HS-27A (cell line): ENCODE measurements around the gene TEX28.
"Not testable (repeated sequence)": the region's sequence is repeated elsewhere in the genome, so short reads cannot be mapped to it uniquely, and the experiment has no call there.

Source experiments
- DNase-seq: peaks from one replicate; pipeline ENCODE4 v3.0.0-alpha.2; 2012; ENCODE audit warnings: low read depth, missing footprints

Gene TEX28

DNA sequence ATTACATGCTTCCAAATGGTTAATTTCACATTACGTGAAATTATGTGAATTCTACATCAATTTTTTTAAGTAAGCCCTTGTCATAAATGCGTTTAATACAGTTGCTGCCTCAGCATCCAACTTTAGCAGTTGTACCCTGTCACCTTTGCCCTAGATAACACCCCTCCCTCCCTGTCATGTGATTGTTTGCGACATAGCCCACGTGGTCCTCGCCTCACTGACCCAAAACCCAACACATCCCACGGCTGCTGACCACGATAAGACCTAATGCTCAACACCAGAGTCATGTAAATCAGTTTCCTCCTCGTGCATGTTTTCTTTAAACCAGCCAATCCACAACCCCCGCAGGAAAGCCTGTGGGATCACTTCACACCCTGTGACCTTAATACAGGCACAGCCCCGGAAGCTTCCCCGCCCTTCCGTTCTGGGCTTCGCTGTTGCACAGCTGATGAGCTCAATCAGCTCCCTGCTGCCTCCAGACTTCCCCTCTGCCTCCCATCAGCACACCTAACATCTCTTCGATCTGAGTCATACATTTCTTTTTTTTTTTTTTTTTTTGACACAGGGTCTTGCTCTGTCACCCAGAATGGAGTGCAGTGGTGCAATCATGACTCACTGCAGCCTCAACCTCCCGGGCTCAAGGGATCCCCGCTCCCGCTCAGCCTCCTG, 47.4 kb downstream of the TEX28 start:
- DNase-seq, result not testable (repeated sequence)

DNA sequence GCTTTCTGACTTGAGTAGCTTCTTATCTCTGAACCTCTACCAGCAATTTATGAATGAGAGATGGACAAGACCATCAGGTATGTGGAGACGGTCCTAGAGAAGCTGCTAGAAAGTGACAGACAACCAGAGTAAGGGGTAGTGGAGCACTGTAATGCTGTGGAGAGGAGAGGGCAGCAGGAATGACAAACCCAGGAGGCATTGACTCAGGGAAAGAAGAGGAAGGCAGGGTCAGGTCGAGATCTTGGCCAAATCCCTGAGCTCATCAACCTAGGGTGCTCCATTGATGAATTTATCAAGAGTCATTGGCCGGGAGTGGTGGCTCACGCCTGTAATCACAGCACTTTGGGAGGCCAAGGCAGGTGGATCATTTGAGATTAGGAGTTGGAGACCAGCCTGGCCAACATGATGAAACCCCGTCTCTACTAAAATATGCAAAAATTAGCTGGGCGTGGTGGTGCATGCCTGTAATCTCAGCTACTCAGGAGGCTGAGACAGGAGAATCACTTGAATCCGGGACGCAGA, 54.9 kb downstream of the TEX28 start:
- not testable (repeated sequence) for DNase-seq

DNA sequence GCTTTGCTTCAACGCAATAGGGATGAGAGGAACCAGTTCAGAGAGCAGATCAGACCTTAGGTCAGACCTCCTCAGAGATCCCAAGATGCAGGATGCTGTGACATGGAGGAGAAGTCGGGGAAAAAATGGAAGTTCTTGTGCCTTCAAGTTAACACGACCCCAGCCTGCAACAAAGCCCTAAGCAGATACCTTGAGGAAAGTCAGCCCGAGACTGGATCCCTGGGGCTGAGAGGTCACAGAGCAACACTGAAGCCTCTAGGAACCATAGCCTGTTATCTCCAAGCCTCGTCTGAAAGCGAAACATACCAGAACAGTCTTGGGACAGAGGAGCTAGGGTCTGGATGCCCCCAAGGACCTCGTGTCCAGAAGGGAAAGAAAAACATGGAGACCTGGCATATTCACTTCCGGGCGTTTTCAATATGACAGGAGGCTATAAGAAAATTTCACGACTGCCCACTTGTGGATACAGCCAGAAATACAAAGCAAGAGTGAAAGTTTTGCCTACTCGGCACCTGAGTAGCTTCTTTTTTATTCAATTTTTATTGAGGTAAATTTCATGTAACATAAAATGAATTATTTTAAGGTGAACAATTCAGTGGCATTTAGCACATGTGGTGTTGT, 55.9 kb downstream of the TEX28 start:
- not testable (repeated sequence) for DNase-seq

DNA sequence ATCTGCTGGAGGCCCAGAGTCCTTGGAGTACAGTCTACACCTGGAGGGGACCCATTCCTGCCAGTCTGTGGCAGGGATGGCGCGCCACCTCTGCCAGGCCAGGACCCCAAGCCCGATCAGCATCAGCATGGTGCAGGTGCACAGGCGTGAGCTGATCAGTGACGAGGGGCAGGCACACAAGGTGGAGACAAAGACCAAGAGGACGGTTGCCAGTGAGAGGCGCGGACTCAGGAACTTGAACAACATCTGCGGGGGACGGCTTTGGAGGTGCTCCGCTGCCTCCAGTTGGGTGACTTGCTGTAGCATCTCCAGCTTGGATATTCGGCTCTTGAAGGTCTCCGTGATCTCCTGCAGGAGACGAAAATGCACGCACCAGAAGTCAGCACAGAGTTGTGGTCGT, 61.3 kb downstream of the TEX28 start:
- not testable (repeated sequence) for DNase-seq

DNA sequence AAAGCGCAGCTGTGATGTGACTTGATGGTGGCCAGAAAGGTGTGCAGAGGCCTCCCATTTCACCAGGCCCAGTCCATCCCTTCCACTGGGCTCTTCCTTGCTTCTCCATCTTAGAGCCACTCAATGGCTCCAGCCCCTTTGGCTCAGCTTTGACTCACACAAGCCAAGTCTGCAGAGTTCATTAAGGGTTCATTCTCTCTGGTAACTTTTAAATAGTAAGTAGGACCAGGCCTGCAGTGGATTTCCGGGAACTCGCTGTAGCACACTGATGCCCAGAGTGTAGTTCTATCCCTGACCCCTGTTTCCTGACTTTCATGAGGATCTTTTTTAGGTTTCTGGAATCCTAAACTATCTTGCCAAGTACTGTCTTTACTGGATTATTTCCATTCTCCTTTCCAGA, 63.5 kb downstream of the TEX28 start:
- not testable (repeated sequence) for DNase-seq

DNA sequence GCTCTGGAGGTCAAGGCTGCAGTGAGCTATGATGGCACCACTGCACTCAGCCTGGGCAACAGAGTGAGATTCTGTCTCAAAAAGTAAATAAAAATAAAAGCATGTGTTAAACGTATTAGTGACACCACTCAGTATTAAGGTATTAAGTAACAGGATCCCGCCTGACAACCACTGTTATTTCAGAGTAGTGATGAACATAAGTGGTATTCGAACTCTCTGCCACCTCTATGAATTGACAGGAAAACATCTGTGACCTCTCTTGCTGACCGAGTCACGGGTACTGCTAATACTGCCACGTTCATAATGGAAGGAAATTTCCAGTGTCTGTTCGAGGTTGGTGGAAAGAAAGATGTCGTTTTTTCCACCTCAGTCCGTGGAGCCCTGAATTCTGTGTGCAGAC, 68.2 kb downstream of the TEX28 start:
- not testable (repeated sequence) for DNase-seq

DNA sequence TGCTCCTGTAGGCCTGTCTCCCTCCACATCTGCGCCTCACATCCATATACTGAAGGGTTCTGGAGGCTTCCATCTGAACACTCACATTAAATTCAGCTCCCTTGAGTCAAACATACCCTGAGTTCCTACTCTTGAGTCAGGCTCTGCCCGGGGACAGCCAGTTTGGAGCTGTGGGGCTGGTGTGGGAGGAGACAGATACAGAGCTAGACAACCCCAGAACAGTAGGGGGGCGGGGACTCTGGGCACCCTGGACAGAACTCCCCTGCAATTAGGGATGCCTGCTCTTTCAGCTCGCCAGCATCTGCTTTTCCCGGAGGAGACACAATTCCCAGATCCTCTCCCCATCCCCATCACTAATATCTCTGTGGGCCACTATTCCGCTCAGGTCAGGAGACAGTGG, 69.6 kb downstream of the TEX28 start:
- DNase-seq, result not testable (repeated sequence)
